ENCODE results near the gene PIP5K1C.

Gene PIP5K1C

DNA sequence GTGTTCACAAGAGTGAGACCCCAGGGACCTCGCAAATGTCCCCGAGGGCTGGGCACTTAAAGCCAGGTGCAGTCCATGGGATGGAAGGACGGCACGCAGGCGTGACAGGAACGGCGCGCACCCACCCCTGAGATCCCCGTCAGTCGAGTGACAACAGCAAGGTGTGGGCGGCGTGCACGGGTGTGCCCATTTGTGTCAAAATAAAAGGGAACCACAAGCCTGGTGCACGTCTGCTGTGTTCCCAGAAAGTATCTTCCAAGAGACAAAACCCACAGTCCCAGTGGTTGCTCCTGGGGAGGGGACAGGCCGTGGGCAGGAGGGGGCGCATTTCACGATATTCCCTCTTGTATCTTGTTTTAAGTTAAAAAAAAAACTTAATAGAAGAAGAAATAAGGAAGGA lies 58.0 kb downstream of the PIP5K1C start:
- ATAC-seq (replicated peaks) (no peak), DNase-seq (no peak)
- H3K27ac Mint-ChIP-seq: no peak overlapping the region
- peak overlapping the region in 1 of 2 donors; percentile 25 for H3K4me3 Mint-ChIP-seq
- H3K36me3 Mint-ChIP-seq (ENCODE audit: insufficient read depth): peaks cover 8% of the 10 kb centered on the region
- H3K27me3 Mint-ChIP-seq: no peaks in the 10 kb centered on the region
- H3K9me3 Mint-ChIP-seq: no peaks in the 10 kb centered on the region
- no peaks in the 10 kb centered on the region for H3K4me1 Mint-ChIP-seq (ENCODE audit: low read depth in 2 of 2)

DNA sequence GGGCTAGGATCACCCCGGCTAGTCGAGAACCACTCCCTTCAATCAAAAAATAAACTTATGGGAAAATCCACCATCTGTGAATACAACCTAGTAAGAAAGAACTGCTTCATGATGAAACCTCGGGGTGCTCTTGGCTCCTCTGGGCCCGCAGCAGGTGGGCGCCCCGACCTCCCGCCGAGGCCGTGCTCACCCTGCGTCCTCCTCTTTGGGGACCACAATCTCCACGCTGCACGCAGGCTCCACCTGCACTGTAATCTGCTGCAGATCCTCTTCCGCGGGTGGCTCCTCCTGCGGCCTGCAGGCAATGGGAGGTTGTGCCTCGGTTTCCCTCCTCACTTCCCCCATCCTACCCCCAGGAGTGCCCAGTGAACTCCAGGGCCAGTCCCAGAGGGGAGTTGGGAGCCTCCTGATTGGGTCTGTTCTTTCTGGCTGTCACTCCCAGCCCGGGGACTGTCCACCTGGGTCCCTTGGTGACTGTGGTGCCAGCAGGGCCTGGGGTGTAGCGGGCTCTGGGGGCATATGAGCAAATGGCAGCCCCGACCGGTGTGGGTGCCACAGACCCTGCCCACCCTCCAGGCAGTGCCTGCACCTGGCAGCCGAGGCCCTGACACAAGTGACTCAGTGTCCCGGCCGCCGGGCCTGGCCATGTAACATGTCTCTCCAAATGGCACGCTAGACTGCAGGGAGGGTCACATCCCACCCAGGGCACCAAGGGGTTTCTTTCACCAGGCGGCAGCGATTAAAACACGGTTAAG lies 58.6 kb downstream of the PIP5K1C start:
- Mint-ChIP-seq H3K4me3 (no peak overlapping the region), H3K9me3 (no peaks in the 10 kb centered on the region), H3K36me3 (ENCODE audit: insufficient read depth) (peaks cover 8% of the 10 kb centered on the region), H3K4me1 (ENCODE audit: low read depth in 2 of 2) (no peaks in the 10 kb centered on the region), H3K27me3 (no peaks in the 10 kb centered on the region), H3K27ac (no peak overlapping the region)
- DNase-seq (no peak), ATAC-seq (replicated peaks) (no peak)

DNA sequence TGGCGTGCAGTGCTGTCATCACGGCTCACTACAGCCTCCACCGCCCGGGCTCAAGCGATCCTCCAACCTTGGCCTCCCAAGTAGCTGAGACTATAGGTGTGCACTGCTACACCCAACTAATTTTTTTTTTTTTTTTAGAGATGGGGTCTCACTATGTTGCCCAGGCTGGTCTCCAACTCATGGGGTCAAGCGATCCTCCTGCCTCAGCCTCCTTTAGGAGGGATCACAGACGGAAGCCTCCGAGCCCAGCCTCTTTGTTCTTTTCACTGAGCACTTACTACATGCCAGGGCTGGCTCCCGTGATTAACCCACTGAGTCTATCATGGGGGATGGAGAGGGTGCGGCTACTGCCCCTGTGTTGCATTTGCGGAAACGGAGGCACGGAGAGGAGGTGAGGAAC lies 60.8 kb downstream of the PIP5K1C start:
- Mint-ChIP-seq H3K27ac (no peak overlapping the region), H3K36me3 (ENCODE audit: insufficient read depth) (peaks cover 8% of the 10 kb centered on the region), H3K9me3 (no peaks in the 10 kb centered on the region), H3K4me1 (ENCODE audit: low read depth in 2 of 2) (no peaks in the 10 kb centered on the region), H3K4me3 (no peak overlapping the region), H3K27me3 (no peaks in the 10 kb centered on the region)
- DNase-seq: no peak
- no peak for ATAC-seq (replicated peaks)

DNA sequence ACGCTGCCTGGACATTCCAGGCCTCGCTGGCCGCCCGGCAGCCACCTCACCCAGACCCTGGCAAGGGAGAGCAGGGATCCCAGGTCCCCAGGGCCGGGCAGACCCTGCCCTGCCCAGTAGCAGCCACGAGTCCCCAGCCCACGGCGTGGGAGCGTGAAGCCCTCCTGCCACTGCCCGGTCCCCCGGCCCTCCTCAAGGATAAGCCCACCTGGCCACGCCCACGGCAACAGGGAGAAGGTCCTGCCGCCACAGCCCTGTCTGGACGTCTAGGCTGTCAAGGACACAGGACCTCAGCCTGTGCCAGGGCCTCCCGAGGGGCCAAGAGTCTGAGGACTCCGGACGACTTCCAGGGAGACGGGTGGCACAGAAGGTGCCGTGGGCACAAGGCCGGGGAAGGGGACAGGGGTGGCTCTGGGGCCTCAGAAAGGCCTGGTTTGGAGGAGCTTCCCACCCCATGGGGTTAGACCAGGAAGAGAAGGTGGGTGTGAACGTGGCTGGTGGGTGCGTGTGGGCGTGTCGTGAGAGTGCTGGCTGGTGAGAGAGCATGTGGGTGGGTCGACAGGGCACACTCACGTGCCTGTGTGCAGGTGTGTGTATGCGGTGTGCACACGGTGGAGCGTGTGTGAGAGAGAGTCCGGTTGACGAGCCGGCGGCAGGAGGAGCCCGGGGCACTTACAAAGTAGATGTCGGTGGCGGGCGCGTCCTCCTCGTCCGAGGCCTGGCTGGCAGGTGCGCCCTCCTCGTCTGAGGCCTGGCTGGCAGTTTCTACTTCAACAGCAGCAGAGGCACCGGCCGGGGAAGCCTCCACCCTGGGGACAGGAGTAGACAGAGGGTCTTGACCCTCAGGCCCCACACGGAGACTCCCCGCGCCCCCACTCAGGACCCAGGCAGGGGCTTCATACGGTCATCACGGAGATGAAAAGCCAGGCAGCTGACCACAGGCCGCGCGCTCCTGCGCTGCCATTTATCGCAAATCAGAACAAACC lies 61.8 kb downstream of the PIP5K1C start:
- DNase-seq: no peak
- Mint-ChIP-seq H3K4me1 (ENCODE audit: low read depth in 2 of 2) (no peaks in the 10 kb centered on the region), H3K27ac (no peak overlapping the region), H3K27me3 (no peaks in the 10 kb centered on the region), H3K4me3 (no peak overlapping the region), H3K9me3 (no peaks in the 10 kb centered on the region), H3K36me3 (ENCODE audit: insufficient read depth) (peaks cover 8% of the 10 kb centered on the region)
- no peak for ATAC-seq (replicated peaks)

DNA sequence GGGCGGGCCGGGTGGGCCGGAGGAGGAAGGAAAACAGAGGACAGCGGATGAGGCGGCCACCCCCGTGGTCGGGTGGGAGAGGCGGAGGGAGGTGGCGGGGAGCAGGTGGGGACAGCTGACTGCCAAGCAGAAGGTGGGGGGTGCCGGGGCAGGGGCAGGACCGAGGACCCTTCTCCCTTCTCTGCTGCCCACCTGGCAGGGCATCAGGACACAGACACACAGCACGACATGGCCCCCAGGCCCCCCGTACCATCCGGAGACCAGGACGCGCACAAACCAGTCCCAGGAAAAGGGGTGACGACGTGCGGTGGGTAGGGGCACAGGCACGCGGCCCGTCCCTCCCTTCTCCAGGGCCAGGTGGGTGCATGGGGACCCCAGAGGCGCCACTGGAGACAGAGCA lies 62.6 kb downstream of the PIP5K1C start:
- no peak for DNase-seq
- no peak overlapping the region for H3K27ac Mint-ChIP-seq
- H3K4me3 Mint-ChIP-seq: no peak overlapping the region
- H3K9me3 Mint-ChIP-seq: no peaks in the 10 kb centered on the region
- H3K4me1 Mint-ChIP-seq (ENCODE audit: low read depth in 2 of 2): no peaks in the 10 kb centered on the region
- peaks cover 8% of the 10 kb centered on the region for H3K36me3 Mint-ChIP-seq (ENCODE audit: insufficient read depth)
- ATAC-seq (replicated peaks): no peak
- H3K27me3 Mint-ChIP-seq: no peaks in the 10 kb centered on the region

DNA sequence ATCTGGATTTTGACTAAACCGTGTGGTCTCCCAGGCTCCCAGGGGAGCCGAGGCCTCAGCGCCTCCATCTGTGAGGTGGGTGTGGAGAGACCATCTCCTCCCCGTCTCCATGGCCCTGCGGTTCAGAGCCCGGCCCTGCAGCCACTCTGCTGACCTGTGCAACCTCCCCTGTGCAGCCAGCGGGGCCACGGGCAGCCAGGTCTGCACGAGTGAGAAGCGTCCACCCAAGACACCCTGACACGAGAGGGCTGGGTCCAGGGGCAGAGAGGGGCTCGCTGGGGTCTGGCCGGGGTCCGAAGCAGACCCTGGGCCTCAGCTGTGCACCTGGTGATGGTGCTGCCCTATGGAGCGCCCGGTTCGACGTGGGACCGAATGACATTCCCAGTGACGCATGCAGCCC lies 63.3 kb downstream of the PIP5K1C start:
- ATAC-seq (replicated peaks) (no peak), DNase-seq (no peak)
- peaks cover 8% of the 10 kb centered on the region for H3K36me3 Mint-ChIP-seq (ENCODE audit: insufficient read depth)
- no peak overlapping the region for H3K4me3 Mint-ChIP-seq
- no peaks in the 10 kb centered on the region for H3K4me1 Mint-ChIP-seq (ENCODE audit: low read depth in 2 of 2)
- H3K27ac Mint-ChIP-seq: no peak overlapping the region
- H3K9me3 Mint-ChIP-seq: no peaks in the 10 kb centered on the region
- H3K27me3 Mint-ChIP-seq: no peaks in the 10 kb centered on the region

DNA sequence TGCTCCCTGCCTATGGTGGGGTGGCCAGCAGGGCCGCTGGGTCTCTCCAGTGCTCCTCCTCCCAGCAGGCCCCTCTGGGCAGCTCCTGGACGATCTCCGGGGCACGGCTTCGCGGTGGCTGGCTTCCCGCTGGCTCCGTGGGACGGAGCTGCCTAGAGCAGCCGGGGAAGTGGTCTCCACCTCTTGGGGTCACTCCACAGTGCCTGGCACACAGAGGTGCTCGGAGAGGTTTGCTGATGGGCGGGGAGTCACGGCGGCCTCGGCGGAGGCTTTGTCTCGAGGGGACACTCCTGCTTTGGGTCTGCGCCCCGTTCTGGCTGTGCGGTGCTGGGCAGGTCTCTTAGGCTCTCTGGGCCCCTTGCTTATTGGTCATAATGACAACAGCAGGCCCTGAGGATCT lies 63.8 kb downstream of the PIP5K1C start:
- no peak overlapping the region for H3K27ac Mint-ChIP-seq

DNA sequence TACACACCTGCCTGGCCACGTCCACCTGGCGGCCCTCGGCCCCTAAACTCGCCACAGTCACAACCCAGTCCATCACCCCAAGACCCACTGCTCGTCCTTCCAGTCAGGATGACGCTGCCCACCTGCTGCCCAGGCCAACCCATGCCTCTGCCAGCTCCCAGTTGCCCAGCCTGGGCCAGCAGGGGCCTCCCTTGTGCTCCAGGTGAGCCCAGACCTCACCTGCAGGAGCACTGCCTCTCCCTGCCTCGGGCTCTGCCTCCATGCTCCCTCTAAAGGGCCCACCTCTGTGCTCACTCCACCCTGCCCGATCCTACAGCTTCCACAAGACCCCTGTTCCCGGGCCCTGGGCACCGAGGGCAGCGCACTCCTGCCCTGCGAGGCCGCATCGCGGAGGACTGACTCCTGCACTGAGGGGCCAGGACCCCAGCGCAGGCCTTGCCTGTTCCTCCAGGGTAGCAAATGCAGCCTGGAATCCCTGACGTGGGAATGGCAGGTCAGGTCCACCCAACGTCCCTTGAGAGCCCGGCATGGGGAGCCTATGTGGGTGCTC lies 65.7 kb downstream of the PIP5K1C start:
- H3K4me1 Mint-ChIP-seq (ENCODE audit: low read depth in 2 of 2): no peaks in the 10 kb centered on the region
- H3K4me3 Mint-ChIP-seq: no peak overlapping the region
- DNase-seq (no peak), ATAC-seq (replicated peaks) (no peak)
- H3K27me3 Mint-ChIP-seq: no peaks in the 10 kb centered on the region
- peaks cover 8% of the 10 kb centered on the region for H3K36me3 Mint-ChIP-seq (ENCODE audit: insufficient read depth)
- H3K27ac Mint-ChIP-seq: peak overlapping the region; percentile 74 to 76
- H3K9me3 Mint-ChIP-seq: no peaks in the 10 kb centered on the region

More for the DNA sequence above, 63.8 kb downstream of the PIP5K1C start:
- ATAC-seq (replicated peaks) (no peak), DNase-seq (no peak)
- Mint-ChIP-seq H3K36me3 (ENCODE audit: insufficient read depth) (peaks cover 8% of the 10 kb centered on the region), H3K9me3 (no peaks in the 10 kb centered on the region), H3K4me1 (ENCODE audit: low read depth in 2 of 2) (no peaks in the 10 kb centered on the region), H3K27me3 (no peaks in the 10 kb centered on the region), H3K4me3 (no peak overlapping the region)

DNA sequence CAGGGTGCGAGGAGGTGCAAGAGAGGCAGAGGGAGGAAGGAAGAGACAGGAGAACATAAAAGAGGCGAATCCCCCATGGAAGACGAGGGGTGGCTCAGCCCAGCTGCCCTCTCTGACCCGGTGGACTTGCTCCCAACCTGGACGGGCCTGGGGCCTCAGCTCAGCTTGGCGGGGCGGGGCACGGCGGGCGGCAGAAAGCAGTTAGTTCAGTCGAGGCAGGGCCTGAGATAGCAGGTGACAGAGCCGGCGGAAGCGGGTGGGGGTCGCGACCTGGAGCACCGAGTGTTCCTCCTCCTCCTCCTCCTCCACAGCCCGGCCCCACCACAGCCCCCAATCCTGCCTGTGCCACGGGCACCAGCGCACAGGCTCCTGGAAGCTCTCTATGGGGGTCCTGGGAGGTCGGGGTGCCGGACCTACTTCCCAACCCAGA lies 66.7 kb downstream of the PIP5K1C start:
- H3K4me3 Mint-ChIP-seq: no peak overlapping the region
- no peaks in the 10 kb centered on the region for H3K9me3 Mint-ChIP-seq
- no peak overlapping the region for H3K27ac Mint-ChIP-seq
- peaks cover 3% of the 10 kb centered on the region for H3K36me3 Mint-ChIP-seq (ENCODE audit: insufficient read depth)
- no peaks in the 10 kb centered on the region for H3K4me1 Mint-ChIP-seq (ENCODE audit: low read depth in 2 of 2)
- ATAC-seq (replicated peaks) (no peak), DNase-seq (no peak)
- no peaks in the 10 kb centered on the region for H3K27me3 Mint-ChIP-seq

DNA sequence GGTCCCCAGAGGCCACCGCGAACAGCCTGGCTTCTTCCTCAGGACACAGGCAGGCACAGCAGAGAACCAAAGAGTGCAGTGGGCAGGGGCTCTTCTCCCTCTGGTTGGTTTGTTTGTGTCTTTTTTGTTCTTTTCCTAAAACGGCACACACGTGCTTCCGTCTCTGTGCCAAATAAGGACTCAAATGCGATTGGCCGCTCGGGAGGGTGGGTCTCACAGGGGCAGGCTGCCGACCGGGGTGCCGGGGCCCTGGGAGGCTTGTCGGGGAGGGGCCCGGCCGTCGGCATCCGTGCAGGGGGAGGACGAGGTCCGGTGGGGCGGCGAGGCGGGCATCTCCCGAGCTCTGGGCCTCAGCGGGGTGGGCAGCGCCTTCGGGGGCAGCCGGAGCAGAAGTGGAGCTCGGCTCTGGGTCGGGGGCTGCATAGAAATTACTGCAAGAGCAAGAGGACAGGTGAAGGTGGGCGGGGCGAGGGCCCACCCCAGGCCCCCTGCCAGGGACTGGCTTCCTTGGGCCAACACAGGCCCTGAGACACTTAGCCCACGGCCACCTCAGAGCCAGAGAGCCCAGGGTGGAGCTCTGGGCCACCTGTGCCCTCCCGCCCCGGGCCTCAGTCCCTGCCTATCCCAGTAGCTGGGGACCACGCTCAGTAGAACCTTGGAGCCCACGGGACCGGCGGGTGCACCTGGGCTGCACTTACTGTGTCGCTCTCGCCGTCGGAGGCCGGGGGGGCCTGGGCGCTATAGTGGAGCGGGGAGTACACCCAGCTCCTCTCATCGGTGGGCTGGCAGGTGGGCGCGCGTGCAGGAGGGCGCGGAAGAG lies 67.3 kb downstream of the PIP5K1C start:
- Mint-ChIP-seq H3K4me3 (no peak overlapping the region), H3K36me3 (ENCODE audit: insufficient read depth) (peaks cover 2% of the 10 kb centered on the region), H3K27ac (no peak overlapping the region), H3K27me3 (no peaks in the 10 kb centered on the region), H3K4me1 (ENCODE audit: low read depth in 2 of 2) (no peaks in the 10 kb centered on the region), H3K9me3 (no peaks in the 10 kb centered on the region)
- ATAC-seq (replicated peaks) (no peak), DNase-seq (no peak)

DNA sequence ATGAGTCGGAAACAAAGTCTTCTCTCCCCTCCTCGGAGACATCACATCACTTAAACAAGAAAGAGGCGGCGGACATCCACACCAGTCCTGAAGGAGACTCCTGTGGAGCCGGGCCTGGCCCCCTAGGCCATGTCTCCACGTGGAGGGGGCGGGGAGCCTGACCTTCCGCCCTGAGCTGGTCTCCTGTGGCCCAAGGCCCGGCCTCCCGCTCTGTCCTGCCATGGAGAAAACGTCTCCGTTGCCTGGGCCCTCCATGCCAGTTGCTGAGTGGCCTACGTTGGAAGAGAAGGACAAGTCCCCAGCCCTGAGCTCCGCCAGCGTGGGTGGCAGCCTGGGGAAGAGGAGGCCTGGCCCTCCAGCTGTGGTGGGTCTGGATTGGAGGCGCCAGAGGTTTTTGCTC lies 68.2 kb downstream of the PIP5K1C start:
- Mint-ChIP-seq H3K4me3 (no peak overlapping the region), H3K36me3 (ENCODE audit: insufficient read depth) (peaks cover 7% of the 10 kb centered on the region), H3K9me3 (no peaks in the 10 kb centered on the region), H3K4me1 (ENCODE audit: low read depth in 2 of 2) (peaks cover under 1 to 6% of the 10 kb centered on the region in 2 donors), H3K27me3 (no peaks in the 10 kb centered on the region), H3K27ac (no peak overlapping the region)
- no peak for ATAC-seq (replicated peaks)
- DNase-seq: no peak

DNA sequence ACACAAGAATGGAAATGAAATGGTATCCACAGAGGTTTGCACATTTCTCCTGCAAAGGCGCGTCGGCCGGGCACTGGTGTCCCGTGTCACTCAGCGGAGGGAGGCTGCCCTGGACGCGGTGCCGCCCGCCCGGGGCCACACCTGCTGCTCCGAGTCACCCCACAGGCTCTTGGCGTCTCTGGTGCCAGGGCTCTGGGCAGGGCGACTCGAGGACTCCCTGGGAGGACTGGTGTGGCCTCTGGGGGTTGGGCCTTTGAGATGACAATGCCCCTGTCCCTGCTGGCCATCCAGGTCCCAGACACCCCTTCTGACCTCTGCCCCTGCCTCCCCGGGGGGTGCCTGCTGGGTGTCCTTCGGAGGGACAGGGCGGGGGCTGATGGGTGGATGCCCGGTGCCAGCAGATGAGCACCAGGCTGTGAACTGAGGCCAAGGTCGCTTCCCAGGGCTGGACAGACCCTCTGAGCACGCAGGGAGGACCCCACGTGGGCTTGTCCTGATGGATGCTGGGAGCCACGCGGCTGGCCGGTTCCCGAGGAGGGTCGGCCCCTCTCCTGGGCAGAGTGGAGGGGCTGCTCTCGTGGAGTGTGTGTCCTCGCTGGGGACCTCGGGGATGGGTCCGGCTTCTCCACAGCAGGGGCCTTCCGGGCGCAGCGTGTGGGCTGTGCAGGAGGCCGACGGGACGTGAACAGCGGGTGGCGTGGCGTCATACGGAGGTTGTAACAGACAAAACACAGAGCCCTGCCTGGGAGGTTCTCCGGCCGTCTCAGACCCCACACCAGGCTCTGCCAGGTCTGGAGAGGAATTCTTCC lies 69.0 kb downstream of the PIP5K1C start:
- Mint-ChIP-seq H3K4me3 (no peak overlapping the region), H3K4me1 (ENCODE audit: low read depth in 2 of 2) (peaks cover 9 to 14% of the 10 kb centered on the region in 2 donors), H3K36me3 (ENCODE audit: insufficient read depth) (peaks cover 13% of the 10 kb centered on the region), H3K27me3 (no peaks in the 10 kb centered on the region), H3K27ac (no peak overlapping the region), H3K9me3 (no peaks in the 10 kb centered on the region)
- ATAC-seq (replicated peaks): no peak
- no peak for DNase-seq

All from effector memory CD8-positive, alpha-beta T cell (primary cell).